Measurements from ENCODE around the gene ITCH.

Gene ITCH

DNA sequence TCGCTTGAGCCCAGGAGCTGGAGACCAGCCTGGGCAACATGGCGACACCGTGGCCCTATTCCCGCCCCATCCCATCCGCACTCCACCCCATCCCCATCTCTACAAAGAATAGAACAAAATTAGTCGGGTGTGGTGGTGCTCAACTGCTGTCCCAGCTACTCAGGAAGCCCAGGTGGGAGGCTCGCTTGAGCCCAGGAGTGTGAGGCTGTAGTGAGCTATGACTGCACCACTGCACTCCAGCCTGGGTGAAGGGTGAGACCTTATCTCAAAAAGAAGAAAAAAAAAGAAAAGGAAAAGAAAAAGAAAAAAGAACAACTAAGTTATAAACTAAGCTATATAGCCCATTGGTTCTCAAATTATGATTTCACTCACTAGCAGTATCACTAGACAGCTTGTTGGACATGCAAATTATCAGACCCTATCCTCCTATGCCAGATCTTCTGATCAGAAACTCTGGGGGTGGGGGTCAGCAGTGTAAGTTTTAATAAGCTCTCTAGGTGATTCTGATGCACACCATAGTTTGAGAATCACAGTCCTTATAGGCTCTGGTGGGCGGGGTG, 491 bp upstream of the ITCH start:
- Histone ChIP-seq H3K14ac (ENCODE audit: low read length) (no peak overlapping the region), H2AK5ac (ENCODE audit: low read depth, low read length) (no peak overlapping the region), H3K4me2 (ENCODE audit: insufficient read depth, low read length, poor library complexity, severe bottlenecking) (no peak overlapping the region), H3K36me3 (replicated peaks in 1 of 2; ENCODE audit: control insufficient read depth in 2 of 2, insufficient read depth in 2 of 2, low read length in 2 of 2) (peaks cover 0 to 26% of the 10 kb centered on the region in 2 donors), H3K79me1 (ENCODE audit: low read depth, low read length) (peaks cover 6% of the 10 kb centered on the region), H3K27me3 (ENCODE audit: control insufficient read depth in 3 of 3, insufficient read depth in 3 of 3, low read depth in 1 of 3, low read length in 3 of 3) (no peaks in the 10 kb centered on the region), H4K8ac (ENCODE audit: low read depth, low read length) (no peak overlapping the region), H2BK120ac (ENCODE audit: low read depth, low read length) (no peak overlapping the region), H2BK5ac (ENCODE audit: low read length) (no peak overlapping the region), H3K4me3 (ENCODE audit: low read length in 2 of 2) (peak overlapping the region in 1 of 2 donors; percentile 83), H2BK12ac (ENCODE audit: low read length) (no peak overlapping the region), H3K9me3 (replicated peaks in 1 of 2; ENCODE audit: control insufficient read depth in 2 of 2, insufficient read depth in 1 of 2, low read depth in 1 of 2, low read length in 2 of 2) (peaks cover 0 to 3% of the 10 kb centered on the region in 2 donors), H3K23ac (ENCODE audit: low read depth, low read length, poor library complexity) (no peak overlapping the region), H3K27ac (replicated peaks; ENCODE audit: low read length) (no peak overlapping the region), H3K4ac (ENCODE audit: low read length) (no peak overlapping the region), H2BK15ac (ENCODE audit: low read length) (no peak overlapping the region), H3K4me1 (ENCODE audit: control insufficient read depth in 2 of 2, insufficient read depth in 1 of 2, low read depth in 1 of 2, low read length in 2 of 2) (peaks cover 0 to 3% of the 10 kb centered on the region in 2 donors), H4K91ac (ENCODE audit: low read depth, low read length, poor library complexity) (no peak overlapping the region), H3K9ac (ENCODE audit: low read depth, low read length, poor library complexity) (no peak overlapping the region), H3K18ac (ENCODE audit: low read length) (no peak overlapping the region), H2AFZ (ENCODE audit: low read length) (peak overlapping the region; percentile 95)
- no CpG with 5 or more reads among the region's 8 CpGs for WGBS, 2 donors (ENCODE audit: extremely low coverage in 2 of 2, insufficient read length in 2 of 2, insufficient replicate concordance in 1 of 2)
- peak; percentile 6 for DNase-seq (ENCODE audit: low spot score)

DNA sequence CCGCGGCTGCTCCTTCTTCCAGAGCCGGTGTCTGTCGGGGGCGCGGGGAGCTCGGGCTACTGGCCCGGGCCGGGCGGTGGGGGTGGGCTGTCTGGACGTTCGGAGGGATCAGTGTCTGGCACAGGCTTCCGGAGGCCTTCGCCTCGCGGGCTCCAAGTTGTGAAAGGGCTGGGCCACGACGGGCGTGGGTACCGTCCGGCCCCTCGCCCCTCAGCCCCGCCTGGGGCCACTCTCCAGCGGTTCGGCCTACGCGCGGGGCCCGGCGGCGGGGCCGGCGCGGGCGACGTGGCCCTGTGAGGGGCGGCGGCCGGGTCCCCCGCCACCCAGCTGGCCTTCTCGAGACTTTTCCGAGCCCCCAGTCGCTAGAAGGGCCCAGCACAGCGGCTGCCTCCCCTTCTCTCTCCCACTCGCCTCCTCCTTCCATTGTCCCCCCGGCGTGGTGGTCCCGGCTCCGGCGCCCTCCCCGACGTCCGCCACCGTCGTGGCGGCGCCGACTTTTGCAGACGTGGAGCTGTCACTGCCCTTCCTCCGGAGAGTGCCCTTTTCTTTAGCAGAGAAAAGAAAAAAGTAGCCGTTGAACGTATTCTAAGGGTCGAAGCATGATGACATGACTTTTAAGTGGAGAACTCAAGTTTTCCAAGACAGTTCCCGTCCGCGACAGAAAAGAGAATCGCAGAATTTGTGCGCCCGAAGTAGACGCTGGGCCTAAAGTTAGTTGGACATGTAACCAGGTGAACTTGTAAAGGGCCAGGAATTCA, 571 bp downstream of the ITCH start:
- Histone ChIP-seq H3K4me1 (ENCODE audit: control insufficient read depth in 2 of 2, insufficient read depth in 1 of 2, low read depth in 1 of 2, low read length in 2 of 2) (peaks cover 0 to 3% of the 10 kb centered on the region in 2 donors), H3K4ac (ENCODE audit: low read length) (peak overlapping the region; percentile 37), H2AFZ (ENCODE audit: low read length) (peak overlapping the region; percentile 95), H3K18ac (ENCODE audit: low read length) (peak overlapping the region; percentile 97), H3K36me3 (replicated peaks in 1 of 2; ENCODE audit: control insufficient read depth in 2 of 2, insufficient read depth in 2 of 2, low read length in 2 of 2) (peaks cover 0 to 33% of the 10 kb centered on the region in 2 donors), H2BK12ac (ENCODE audit: low read length) (peak overlapping the region; percentile 41), H3K23ac (ENCODE audit: low read depth, low read length, poor library complexity) (peak overlapping the region; percentile 93), H4K8ac (ENCODE audit: low read depth, low read length) (no peak overlapping the region), H3K27me3 (ENCODE audit: control insufficient read depth in 3 of 3, insufficient read depth in 3 of 3, low read depth in 1 of 3, low read length in 3 of 3) (no peaks in the 10 kb centered on the region), H3K9ac (ENCODE audit: low read depth, low read length, poor library complexity) (peak overlapping the region; percentile 71), H2AK5ac (ENCODE audit: low read depth, low read length) (peak overlapping the region; percentile 90), H3K4me2 (ENCODE audit: insufficient read depth, low read length, poor library complexity, severe bottlenecking) (peak overlapping the region; percentile 56), H2BK15ac (ENCODE audit: low read length) (peak overlapping the region; percentile 17), H3K9me3 (replicated peaks in 1 of 2; ENCODE audit: control insufficient read depth in 2 of 2, insufficient read depth in 1 of 2, low read depth in 1 of 2, low read length in 2 of 2) (peaks cover 0 to 3% of the 10 kb centered on the region in 2 donors), H3K4me3 (ENCODE audit: low read length in 2 of 2) (peak overlapping the region; percentile 83 to 94), H3K14ac (ENCODE audit: low read length) (peak overlapping the region; percentile 71), H4K91ac (ENCODE audit: low read depth, low read length, poor library complexity) (no peak overlapping the region), H3K27ac (replicated peaks; ENCODE audit: low read length) (peak overlapping the region; percentile 5), H3K79me1 (ENCODE audit: low read depth, low read length) (peaks cover 6% of the 10 kb centered on the region), H2BK5ac (ENCODE audit: low read length) (peak overlapping the region; percentile 82), H2BK120ac (ENCODE audit: low read depth, low read length) (peak overlapping the region; percentile 81)
- WGBS, 2 donors (ENCODE audit: extremely low coverage in 2 of 2, insufficient read length in 2 of 2, insufficient replicate concordance in 1 of 2) = no CpG with 5 or more reads among the region's 70 CpGs
- peak; percentile 29 for DNase-seq (ENCODE audit: low spot score)

DNA sequence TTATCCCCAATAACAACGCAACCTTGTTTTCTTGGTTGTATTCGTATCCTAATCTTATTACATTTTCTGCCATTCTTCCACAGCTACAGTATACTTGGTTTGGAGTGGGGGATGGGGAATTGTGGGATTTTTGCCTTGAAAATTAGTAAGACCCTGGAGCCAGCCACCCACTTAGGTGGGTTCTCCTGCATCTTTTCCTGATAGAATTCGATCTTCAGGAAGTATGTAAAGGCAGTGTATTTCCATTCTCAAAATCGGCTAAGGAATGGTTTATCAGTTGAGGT, 1.1 kb downstream of the ITCH start:
- Histone ChIP-seq H3K18ac (ENCODE audit: low read length) (no peak overlapping the region), H2BK120ac (ENCODE audit: low read depth, low read length) (no peak overlapping the region), H3K27me3 (ENCODE audit: control insufficient read depth in 3 of 3, insufficient read depth in 3 of 3, low read depth in 1 of 3, low read length in 3 of 3) (no peaks in the 10 kb centered on the region), H2AK5ac (ENCODE audit: low read depth, low read length) (no peak overlapping the region), H2AFZ (ENCODE audit: low read length) (peak overlapping the region; percentile 95), H3K4ac (ENCODE audit: low read length) (no peak overlapping the region), H3K4me3 (ENCODE audit: low read length in 2 of 2) (peak overlapping the region; percentile 83 to 94), H2BK12ac (ENCODE audit: low read length) (no peak overlapping the region), H3K36me3 (replicated peaks in 1 of 2; ENCODE audit: control insufficient read depth in 2 of 2, insufficient read depth in 2 of 2, low read length in 2 of 2) (peaks cover 0 to 38% of the 10 kb centered on the region in 2 donors), H3K4me1 (ENCODE audit: control insufficient read depth in 2 of 2, insufficient read depth in 1 of 2, low read depth in 1 of 2, low read length in 2 of 2) (peaks cover 0 to 3% of the 10 kb centered on the region in 2 donors), H3K9ac (ENCODE audit: low read depth, low read length, poor library complexity) (no peak overlapping the region), H3K14ac (ENCODE audit: low read length) (no peak overlapping the region), H4K91ac (ENCODE audit: low read depth, low read length, poor library complexity) (no peak overlapping the region), H3K27ac (replicated peaks; ENCODE audit: low read length) (no peak overlapping the region), H3K4me2 (ENCODE audit: insufficient read depth, low read length, poor library complexity, severe bottlenecking) (peak overlapping the region; percentile 56), H2BK5ac (ENCODE audit: low read length) (no peak overlapping the region), H2BK15ac (ENCODE audit: low read length) (no peak overlapping the region), H3K79me1 (ENCODE audit: low read depth, low read length) (peaks cover 6% of the 10 kb centered on the region), H4K8ac (ENCODE audit: low read depth, low read length) (no peak overlapping the region), H3K23ac (ENCODE audit: low read depth, low read length, poor library complexity) (no peak overlapping the region), H3K9me3 (replicated peaks in 1 of 2; ENCODE audit: control insufficient read depth in 2 of 2, insufficient read depth in 1 of 2, low read depth in 1 of 2, low read length in 2 of 2) (peaks cover 0 to 3% of the 10 kb centered on the region in 2 donors)
- WGBS, 2 donors (ENCODE audit: extremely low coverage in 2 of 2, insufficient read length in 2 of 2, insufficient replicate concordance in 1 of 2) = no CpG with 5 or more reads among the region's 4 CpGs
- no peak for DNase-seq (ENCODE audit: low spot score)

DNA sequence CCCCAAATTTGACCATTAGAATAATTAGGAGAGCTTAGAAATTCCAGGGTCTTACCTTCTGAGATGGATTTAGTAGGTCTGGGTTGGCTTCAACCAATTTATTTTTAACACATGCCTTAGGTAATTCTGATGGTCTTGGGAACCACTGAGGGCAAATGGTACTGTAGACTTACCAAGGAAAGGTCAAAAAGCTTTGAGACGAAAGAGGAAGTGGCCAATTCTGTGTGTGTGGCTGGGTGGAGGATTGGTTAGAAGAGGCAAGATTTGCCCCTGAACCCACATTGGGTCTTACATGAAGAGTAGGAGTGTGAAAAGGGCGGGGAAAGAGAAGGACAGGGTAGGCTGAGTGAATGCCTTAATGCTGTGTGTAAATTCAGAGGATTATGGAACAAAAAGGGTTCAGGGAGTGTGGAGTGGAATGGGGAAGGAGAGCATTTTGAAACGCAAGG, 2.7 kb downstream of the ITCH start:
- peaks cover 0 to 3% of the 10 kb centered on the region in 2 donors for H3K4me1 ChIP-seq (ENCODE audit: control insufficient read depth in 2 of 2, insufficient read depth in 1 of 2, low read depth in 1 of 2, low read length in 2 of 2)

More for the DNA sequence above, 2.7 kb downstream of the ITCH start:
- H2AK5ac ChIP-seq (ENCODE audit: low read depth, low read length) = no peak overlapping the region
- H3K4me3 ChIP-seq (ENCODE audit: low read length in 2 of 2) = no peak overlapping the region
- no peak overlapping the region for H4K91ac ChIP-seq (ENCODE audit: low read depth, low read length, poor library complexity)
- no CpG with 5 or more reads among the region's 3 CpGs for WGBS, 2 donors (ENCODE audit: extremely low coverage in 2 of 2, insufficient read length in 2 of 2, insufficient replicate concordance in 1 of 2)
- no peak overlapping the region for H2BK5ac ChIP-seq (ENCODE audit: low read length)
- no peak overlapping the region for H2AFZ ChIP-seq (ENCODE audit: low read length)
- no peak overlapping the region for H3K4ac ChIP-seq (ENCODE audit: low read length)
- no peak for DNase-seq (ENCODE audit: low spot score)
- H3K79me1 ChIP-seq (ENCODE audit: low read depth, low read length) = peaks cover 8% of the 10 kb centered on the region
- no peaks in the 10 kb centered on the region for H3K27me3 ChIP-seq (ENCODE audit: control insufficient read depth in 3 of 3, insufficient read depth in 3 of 3, low read depth in 1 of 3, low read length in 3 of 3)
- H4K8ac ChIP-seq (ENCODE audit: low read depth, low read length) = no peak overlapping the region
- no peak overlapping the region for H2BK15ac ChIP-seq (ENCODE audit: low read length)
- no peak overlapping the region for H3K23ac ChIP-seq (ENCODE audit: low read depth, low read length, poor library complexity)
- H3K36me3 ChIP-seq (replicated peaks in 1 of 2; ENCODE audit: control insufficient read depth in 2 of 2, insufficient read depth in 2 of 2, low read length in 2 of 2) = peaks cover 5 to 54% of the 10 kb centered on the region in 2 donors
- no peak overlapping the region for H3K9ac ChIP-seq (ENCODE audit: low read depth, low read length, poor library complexity)
- H2BK120ac ChIP-seq (ENCODE audit: low read depth, low read length) = no peak overlapping the region
- H2BK12ac ChIP-seq (ENCODE audit: low read length) = no peak overlapping the region
- no peak overlapping the region for H3K18ac ChIP-seq (ENCODE audit: low read length)
- no peak overlapping the region for H3K14ac ChIP-seq (ENCODE audit: low read length)
- H3K4me2 ChIP-seq (ENCODE audit: insufficient read depth, low read length, poor library complexity, severe bottlenecking) = no peak overlapping the region
- H3K27ac ChIP-seq (replicated peaks; ENCODE audit: low read length) = no peak overlapping the region
- H3K9me3 ChIP-seq (replicated peaks in 1 of 2; ENCODE audit: control insufficient read depth in 2 of 2, insufficient read depth in 1 of 2, low read depth in 1 of 2, low read length in 2 of 2) = peaks cover 0 to 13% of the 10 kb centered on the region in 2 donors
